ENCODE results near the gene NAA40.

GRCh38 chr11:63997801-63998337, 59.1 kb downstream of the NAA40 start:
- TF ChIP-seq CTCF (conservative IDR thresholded peaks at IDR 0.05; ENCODE audit: low read length) (no peak), EZH2phosphoT487 (IDR thresholded peaks at IDR 0.05; ENCODE audit: borderline replicate concordance) (no peak)
